DMS114 treated with DMSO at 0.1 percent for 48 hours (cell line): ENCODE results near the gene MYOM3.
"Not testable (repeated sequence)": the region's sequence is repeated elsewhere in the genome, so short reads cannot be mapped to it uniquely, and the experiment has no call there.

Experiments
- DNase-seq: peaks from one replicate; lab custom pipeline; 2025; ENCODE audit not compliant: unreplicated experiment; lab: John Stamatoyannopoulos, UW

Gene MYOM3

DNA sequence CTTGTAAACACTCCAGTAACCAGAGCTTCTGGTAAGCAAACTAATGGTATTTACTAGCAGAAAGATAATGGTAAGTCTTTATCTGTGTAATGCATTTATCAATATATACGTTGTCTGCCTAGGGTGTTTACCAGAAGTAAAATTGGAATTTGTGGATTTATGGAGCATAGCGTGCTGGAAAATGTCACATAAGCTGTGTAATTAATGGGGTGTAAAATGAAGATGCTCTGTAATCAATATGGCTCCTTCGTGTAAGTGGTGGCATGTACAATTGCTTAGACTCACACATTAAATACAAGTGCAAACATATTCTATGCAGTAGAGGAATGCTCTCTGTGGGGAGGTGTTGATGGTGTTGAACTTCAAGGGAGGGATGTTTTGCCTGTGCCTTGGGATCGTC lies 69.6 kb downstream of the MYOM3 start:
- no peak for DNase-seq

DNA sequence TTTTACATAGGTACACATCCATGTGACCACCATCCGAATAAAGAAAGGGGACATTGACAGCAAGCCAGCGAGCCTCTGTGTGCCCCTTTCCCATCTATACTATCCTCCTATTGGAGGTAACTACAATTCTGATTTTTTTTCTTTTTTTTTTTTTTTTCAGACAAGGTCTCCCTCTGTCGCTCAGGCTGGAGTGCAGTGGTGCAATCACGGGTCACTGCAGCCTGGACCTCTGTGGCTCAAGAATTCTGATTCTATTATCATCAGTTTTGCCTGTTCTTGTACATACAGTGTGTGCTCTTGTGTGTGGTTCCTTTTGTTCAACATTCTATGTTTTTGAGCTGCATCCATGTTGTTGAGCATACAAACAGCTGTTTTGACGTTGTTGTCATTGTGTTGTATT lies 75.8 kb downstream of the MYOM3 start:
- no peak for DNase-seq

DNA sequence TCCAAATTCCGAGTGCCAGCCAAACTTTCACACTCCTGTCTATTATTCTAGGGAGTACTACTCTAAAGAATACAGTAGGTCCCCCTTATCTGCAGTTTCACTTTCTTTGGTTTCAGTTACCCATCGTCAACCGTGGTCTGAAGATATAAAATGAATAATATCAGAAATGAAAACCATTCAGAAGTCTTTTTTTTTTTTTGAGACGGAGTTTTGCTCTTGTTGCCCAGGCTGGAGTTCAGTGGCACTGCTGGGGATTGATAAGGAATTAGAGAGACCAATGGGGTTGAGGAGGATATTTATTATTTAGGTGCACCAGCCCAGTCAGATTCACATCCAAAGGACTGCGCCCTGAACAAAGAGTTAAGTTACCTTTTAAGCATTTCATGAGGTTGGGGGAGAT lies 79.0 kb downstream of the MYOM3 start:
- no peak for DNase-seq

DNA sequence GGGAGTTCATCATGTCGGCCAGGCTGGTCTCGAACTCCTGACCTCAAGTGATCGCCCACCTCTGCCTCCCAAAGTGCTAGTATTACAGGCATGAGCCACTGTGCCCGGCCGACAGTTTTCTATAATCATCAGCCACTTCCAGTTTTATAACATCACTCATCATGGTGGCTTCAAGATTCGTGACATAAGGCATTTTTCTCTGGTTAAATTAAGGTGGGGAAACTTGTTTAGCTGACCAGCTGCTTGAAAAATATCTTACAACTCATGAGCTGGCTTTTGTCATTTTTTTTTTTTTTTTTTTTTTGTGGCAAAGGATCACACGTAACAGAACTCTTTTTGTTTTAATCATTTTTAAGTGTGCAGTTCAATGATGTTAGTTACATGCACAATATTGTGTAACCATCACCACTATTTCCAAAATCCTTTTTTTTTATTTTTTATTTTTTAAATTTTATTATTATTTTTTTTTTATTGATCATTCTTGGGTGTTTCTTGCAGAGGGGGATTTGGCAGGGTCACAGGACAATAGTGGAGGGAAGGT lies 80.9 kb downstream of the MYOM3 start:
- not testable (repeated sequence) for DNase-seq

DNA sequence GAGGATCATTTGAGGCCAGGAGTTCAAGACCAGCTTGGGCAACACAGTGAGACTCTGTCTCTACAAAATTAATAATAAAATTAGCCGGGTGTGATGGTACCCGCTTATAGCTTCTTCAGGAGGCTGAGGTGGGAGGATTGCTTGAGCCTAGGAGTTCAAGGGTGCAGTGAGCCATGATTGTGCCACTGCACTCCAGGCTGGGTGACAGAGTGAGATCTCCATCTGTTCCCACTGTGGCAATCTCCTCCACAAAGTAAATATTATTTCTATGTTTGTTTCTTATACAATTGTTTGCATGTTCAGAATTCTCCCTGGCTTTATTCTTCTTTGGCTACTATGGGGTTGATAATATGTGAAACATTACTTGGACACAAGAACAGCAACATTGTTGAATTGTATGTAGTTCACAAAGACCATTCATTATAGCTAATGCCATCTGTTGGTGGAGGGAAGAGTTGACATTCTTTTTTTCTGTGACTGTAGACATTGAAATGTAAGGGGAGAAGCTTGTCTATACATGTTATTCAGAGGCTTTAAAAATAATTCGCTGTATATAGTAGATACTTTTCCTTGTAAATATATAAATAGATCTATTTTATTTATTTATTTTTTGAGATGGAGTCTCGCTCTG lies 84.0 kb downstream of the MYOM3 start:
- peak; percentile 40 for DNase-seq

DNA sequence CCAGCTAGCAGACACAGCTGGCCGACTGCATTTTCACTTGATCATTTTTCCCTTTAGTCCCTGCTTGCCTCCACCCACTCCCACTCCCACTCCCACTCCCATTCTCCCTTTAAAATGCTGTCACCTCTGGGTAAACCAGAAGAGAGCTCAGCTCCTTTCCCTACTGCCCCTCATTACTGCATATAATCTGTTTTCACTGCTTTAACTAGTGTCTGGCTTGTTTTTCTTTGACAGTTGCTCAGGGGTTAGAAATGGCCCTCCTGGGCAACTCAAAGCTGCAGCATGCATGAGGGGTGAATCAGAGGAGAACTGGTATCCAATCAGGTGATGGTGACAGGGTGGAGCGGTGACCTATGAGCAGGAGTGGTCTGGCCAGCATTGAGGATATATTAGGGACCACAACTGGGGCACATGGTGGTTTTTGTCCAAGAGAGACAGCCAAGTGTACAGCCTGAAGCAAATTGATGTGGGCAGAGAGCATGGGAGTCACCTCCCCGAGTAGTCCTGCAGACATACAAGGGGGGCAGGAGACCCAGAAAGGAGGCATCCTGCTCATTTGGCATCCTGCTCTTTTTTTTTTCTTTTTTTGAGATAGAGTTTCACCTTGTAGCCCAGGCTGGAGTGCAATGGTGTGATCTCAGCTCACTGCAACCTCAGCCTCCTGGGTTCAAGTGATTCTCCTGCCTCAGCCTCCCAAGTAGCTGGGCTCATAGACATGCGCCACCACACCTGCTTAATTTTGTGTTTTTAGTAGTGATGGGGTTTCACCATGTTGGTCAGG lies 89.2 kb downstream of the MYOM3 start:
- no peak for DNase-seq

DNA sequence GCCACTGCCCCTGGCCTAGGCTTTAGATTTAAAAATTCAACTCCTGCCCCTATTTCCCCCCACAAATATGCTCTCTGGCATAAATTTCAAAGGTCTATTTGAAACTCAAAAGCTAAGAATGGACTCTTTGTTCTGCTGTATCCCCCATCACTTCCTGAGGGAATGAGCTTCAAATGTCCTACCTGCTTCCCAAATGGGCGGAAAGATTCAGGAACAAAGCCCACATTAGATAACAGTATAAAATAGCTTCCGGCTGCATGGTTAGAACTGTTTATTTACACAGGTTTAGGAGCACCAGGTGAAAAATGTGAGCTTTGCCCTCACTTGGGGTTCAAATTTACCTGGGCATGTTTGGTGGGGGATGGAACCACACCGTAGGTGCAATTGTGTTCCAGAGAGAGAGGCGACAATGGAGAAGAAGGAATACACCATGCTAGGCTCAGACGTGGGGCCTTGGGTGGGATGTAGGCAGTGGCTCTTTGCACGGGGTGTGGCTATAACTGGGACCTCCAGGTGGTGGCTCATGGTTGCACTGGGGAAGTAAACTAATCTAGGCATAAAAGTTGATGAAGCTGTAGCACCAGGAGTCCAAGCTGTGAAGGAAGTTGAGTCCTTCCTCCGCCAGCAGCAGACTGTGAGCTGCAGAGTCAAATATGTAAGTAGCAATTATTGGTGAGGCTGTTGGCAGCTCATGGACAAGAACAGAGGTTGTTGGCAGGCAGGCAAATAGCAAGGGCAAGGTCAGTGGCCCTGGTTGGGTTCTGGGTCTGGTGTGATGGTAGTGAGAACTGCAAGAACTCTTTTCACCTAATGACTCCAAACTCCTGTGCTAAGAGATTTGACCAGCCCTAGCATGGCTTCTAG lies 90.3 kb downstream of the MYOM3 start:
- no peak for DNase-seq

DNA sequence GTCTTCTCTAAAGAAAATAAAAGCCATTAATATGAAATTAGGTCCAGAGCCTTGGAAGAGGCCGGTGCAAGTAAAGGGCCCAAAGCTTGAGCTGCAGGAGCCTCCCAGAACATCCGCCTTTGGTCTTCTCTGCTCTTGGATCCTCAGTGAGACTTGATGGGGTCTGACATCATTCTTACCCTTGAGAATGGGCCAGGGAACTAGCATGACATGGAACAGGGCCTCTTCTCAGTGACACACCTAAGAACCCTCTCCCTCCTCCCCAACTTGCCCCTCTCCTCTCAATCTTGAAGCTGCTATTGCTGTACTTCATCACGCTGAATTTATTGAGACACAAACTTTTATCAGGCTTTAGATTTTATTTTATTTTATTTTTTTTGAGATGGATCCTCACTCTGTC lies 91.5 kb downstream of the MYOM3 start:
- no peak for DNase-seq

DNA sequence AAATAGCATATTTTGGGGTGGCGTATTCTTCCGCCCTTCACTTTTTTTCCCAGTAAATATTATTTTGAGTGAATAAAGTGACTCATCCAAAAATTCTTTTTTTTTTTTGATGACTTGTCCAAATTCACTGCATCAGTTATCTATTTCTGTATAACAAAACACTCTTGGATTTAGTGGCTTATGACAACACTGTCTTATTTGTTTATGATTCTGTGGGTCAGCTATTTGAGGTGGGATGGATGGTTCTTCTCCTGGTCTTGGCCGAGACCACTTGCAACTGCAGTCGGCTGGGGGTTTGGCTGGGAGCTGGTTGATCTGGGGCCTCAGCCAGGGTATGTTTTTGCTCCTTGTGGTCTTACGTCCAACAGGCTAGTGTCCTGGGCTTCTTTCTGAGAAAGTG lies 91.9 kb downstream of the MYOM3 start:
- DNase-seq: no peak

DNA sequence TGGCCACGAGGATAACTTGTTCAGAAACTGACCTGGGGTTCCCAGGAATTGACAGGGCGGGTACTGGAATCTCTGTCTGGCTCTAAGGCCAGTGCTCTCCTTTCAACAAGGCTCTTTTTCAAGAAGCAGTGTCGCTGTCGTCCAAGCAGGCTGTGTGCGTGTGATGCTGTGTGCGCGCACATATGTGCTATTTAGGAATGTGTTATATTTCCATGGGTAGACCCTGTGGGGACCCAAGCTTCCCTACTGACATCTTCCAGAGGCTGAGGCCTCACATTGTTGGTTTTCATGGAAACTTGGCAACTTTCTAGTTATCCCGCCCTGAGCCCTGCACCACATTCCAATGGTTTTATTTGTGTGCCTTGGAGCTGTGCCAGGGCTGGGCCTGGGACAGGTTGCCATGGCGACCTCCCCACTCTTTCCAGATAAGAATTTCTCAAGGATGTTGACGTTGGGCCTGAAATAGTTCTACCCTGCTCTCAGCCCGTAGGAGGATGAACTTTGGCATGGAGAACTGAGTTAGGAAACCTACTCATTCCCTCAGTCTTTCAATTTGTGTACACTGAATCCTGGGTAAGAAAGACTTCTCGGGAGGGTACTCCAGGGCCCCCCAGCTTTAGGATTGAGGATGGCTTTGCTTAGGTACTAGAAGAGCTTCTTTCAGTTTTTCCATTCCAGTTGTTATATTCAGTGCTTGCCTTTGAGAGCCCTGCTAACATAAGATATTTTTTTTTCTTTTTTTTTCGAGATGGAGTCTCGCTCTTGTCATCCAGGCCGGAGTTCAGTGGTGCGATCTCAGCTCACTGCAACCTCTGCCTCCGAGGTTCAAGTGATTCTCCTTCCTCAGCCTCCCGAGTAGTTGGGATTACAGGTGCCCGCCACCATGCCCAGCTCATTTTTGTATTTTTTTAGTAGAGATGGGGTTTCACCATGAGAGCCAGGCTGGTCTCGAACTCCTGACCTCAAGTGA lies 93.0 kb downstream of the MYOM3 start:
- no peak for DNase-seq

DNA sequence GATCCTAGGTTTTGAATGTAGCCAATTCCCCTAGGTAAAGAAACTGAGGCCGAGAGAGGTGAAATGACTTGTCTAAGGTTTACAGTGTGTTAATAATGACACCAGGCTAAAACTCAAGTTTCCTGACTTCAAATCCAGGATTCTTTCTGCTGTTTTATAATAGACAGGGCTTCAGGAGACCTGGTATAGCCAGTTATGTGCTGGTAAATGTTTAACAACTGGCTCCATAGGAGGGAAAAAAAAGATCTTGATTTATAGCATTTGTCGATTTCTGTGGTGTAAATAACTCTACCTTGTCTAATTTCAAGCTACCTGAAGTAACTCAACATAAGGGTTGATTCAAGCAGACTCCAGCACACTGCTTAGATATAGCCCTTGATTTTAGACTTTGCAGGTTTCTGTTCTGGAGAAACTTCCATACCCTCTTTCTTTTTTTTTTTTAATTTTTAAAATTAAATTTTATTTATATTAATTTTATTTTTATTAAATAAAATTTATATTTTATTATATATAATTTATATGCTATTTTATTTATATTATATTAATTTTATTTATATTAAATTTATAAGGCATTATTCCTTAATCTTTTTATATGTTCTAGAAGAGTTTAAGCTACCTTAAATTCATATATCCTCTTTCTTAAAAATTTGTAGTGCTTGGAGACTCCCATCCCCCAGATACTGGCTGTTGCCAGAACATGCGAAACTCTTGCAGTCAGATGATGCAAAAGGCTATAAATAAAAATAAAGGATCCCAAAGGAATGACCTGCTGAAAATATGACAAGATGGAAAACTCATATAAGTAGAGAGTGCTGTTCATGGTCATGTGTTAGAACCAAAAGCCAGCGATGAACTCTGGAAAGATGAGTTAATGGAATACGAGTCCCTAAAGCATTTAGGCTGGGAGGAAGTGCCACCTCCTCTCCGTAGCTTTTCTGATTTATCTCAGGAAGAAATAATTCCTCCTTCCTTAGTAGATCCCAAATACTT lies 96.4 kb downstream of the MYOM3 start:
- no peak for DNase-seq

DNA sequence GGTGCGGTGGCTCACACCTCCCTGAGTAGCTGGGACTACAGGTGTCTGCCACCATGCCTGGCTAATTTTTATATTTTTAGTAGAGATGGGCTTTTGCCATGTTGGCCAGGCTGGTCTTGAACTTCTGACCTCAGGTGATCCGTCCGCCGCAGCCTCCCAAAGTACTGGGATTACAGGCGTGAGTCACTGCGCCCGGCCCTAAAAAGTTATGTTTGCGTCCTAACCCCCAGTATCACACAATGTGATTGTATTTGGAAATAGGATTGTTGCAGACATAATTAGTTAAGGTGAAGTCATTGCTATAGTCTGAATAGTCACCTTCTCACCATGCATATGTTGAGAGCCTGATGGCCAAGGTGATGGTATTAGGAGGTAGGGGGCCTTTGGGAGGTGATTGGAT lies 99.1 kb downstream of the MYOM3 start:
- DNase-seq: not testable (repeated sequence)

DNA sequence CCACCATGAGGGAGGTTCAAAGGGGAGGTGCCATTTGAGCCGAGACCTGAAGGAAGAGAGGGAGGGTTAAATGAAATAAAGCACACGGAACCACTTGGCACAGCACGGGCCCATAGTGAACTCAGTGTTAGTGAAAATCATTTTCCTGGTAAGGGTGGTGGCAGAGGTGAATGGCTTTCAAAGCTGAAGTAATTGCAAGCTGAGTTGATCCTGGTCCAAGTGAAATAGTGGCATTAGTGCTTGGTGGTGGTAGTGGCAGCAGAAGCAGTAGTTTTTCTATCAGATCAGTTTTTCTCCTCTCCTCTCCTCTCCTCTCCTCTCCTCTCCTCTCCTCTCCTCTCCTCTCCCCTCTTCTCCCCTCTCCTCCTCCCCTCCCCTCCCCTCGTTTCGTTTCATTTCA lies 101.3 kb downstream of the MYOM3 start:
- no peak for DNase-seq

DNA sequence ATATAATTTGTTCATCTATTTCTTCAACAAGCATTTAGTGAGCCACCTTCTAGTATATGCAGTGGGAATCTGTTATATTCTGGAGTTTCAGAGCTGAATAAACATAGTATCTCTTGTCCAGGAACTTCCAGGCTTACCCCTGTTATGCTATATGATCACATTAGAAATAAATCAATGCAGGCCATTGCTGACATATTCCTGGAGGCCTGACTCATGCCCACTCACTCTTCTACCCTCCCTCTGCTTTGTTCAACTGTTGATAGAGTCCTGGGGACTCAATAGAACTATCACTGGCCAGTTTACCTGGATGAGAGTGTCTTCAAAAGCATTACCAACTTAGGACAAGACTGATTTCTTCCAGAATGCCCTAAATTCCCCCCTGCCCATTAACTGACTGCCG lies 102.5 kb downstream of the MYOM3 start:
- DNase-seq: no peak

DNA sequence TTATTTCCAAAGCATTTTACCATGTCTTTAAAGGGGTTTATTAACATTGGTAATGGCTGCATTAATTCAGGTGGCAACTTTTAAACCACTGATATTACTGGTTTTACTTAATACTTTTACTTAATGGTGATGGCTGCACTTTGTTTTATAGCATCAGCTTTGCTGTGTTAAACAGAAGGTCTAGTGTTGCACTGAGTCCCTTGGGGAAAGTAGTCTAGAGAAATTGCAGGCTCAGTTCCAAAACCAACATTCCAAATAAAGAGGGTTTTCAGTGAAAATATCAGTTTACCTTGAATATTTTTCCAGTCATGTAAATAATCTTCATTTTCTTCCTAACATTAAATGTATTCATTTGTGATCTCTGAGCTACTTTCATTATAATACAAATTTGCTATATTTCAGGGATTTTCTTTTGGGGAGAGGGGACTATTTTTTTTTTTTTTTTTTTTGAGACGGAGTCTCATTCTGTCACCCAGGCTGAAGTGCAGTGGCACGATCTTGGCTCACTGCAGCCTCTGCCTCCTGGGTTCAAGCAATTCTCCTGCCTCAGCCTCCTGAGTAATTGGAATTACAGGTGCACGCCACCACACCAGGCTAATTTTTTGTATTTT lies 103.3 kb downstream of the MYOM3 start:
- not testable (repeated sequence) for DNase-seq

DNA sequence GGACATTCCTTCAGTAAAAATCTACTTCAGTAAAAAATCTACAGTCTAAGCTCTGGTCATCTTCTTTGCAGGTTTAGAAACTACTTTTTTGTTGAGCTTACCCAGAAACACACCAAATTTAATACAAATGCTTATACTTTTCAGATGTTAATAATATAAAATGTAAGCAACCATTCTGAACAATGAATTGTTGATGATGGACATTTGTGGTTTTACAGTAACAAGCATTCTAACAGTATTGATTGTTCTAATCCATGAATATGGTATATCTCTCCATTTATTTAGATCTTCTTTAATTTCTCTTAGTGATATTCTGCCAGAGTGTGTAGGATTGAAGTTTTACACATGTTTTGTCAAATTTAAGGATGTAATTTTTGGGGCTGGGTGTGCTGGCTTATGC lies 104.9 kb downstream of the MYOM3 start:
- no peak for DNase-seq
